Measurements from ENCODE around the gene ALDH3A1.
A peak's percentile ranks its signal among the peaks of the same experiment; 100 is the strongest.

Gene ALDH3A1

DNA sequence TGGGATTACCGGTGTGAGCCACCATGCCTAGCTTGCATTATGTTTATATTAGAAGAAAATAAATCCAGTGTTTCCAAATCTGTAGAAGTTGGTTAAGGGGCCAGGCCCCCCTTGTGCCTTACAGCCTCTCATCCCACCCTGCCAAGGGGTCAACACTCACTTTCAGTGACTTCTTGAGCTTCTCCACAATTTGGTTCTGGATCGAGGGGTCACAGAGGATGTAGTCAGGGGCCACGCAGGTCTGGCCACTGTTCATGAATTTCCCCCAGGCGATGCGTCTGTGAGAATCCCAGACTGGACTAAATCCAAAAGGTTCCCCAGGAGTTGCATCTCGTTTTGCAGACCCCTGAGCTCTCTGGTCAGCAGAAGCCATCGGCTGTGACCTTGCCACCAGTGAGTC, 7.2 kb downstream of the ALDH3A1 start:
- DNase-seq: no peak

GRCh38 chr17:19739241-19740201, 8.6 kb downstream of the ALDH3A1 start:
- DNase-seq: no peak

DNA sequence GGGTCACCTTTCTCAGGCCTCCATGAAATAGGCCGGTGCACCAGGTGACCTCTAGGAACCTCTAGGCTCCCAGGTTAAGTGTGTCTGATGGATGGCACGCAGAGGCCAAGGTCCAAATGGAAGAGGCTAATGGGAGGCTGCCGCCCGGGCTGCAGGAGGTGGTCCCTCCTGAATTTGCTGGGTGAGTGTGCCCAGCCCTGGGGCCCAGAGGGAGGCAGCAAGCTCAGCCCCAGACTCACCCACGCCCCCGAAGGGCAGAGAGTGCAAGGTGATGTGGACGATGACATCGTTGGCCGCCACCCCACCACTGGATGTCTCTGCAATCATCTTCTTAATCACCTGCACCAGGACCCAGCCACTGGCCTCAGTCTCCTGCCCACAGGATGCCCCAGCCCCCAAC, 9.3 kb downstream of the ALDH3A1 start:
- DNase-seq: no peak

DNA sequence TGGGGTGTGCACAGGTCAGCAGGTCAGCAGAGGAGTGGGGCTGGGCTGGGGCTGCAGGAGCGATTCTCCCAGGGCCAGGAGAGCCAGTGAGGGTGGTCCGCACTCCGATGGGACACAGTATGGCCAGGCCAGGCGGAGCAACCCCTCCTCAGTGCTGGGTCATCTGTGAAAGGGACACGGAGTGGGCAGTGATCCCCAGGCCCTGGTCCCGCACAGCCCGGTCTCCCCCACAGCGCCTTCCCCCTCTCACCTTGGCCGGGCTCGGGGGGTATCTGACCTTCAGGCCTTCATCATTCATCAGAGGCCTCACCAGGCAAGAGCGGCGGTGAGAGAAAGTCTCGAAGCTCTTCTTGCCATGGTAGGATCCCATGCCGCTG, 10.0 kb downstream of the ALDH3A1 start:
- DNase-seq: no peak

DNA sequence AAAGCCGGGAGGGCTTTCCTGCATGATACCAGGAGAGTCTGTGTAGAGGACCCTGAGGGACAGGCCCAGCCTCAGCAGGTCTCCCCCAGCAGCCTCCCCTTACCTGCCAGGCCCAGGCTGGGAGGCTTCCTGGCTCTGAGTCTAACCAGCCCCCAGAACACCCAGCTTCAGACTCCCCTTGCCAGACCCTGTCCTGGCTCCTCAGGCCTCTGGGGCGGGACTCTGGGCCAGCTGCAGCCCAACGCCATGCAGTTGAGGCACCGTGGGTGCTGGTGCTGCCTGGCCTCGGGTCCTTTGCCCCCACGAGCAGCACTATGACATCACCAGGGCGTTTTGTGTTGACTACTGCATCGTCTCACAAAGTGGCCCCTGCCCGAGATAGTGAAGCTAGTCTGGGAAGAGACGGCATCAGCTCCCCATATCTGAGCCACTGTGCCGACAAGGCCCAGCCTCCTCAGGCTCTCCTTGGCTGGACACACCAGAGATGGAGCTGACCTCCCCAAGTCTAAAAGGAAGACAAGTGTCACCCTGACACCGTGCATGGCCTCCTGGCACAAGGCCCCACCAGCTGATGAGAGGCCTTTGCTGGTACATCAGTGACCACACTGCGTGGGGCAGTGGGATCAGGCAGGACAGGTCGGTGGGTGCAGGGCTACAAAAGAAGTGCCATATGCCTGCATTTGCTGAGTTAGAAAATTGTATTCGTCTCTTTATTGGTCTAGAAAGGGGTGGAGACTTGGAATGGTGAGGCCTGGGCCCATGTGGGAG, 10.6 kb downstream of the ALDH3A1 start:
- no peak for DNase-seq

- no peak for DNase-seq
Observed at GRCh38 chr17:19736071-19736470, 12.0 kb downstream of the ALDH3A1 start.

DNA sequence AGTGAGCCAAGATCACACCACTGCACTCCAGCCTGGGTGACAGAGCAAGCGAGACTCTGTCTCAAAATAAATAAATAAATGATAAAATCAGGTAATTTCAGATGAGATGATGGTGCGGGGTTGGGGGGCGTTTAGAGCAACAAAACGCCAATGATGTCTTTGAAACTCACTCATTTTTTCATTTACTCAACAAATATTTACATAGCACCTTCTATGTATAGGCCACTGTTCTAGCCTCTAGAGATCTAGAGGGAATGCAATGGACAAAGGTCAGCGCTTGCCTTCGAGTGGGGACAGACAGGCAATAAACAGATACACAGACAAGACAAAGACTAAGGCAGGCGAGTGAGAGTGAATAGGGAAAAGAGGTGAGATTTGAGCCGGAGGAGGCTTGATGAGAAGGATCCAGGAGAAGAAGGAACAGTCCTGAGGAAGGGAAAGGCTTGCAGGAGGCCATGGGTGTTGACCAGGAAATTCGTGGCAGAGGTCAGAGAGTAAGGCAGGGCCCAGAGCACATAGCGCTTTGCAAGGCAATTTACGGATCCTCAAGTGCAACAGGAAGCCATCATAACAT, 14.1 kb downstream of the ALDH3A1 start:
- no peak for DNase-seq

DNA sequence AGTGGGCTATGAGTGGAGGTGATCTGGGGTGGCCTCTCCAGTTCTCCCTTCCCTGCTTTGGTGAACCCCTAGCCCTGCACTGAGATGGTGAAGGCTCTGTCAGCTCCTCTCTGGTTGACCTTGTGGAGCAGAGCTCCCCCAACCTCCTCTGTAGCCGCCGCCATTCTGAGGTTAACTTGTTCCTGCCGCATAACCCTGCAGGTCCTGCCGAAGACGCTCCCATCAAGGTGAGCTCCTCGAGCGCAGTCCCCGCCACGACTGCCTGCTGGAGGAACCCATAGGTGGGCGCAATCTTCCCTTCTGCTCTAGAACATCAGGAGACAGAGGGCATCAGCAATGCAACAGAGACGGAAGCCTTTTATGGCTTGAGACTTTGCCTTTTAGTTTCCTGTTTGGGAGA, 16.5 kb downstream of the ALDH3A1 start:
- no peak for DNase-seq

GRCh38 chr17:19730843-19731242, 17.3 kb downstream of the ALDH3A1 start:
- DNase-seq: no peak

DNA sequence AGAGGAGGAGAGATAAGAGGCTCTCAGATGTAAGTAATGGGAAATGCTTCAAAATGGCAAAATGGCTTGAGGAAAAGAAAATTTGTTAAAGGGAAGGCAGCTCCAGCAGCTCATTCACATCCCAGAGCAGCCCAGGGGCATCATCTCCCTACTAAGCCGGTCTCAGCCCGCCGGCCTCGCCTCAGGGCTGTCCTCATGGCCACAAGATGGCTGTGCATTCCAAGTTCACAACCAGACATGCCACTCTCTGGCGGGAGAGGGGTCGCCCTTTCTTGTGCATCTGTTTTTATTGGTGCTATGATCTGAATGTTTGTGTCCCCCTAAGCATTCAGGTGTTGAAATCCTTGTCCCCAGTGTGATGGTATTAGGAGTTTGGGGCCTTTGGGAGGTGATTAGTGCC, 18.2 kb downstream of the ALDH3A1 start:
- DNase-seq: no peak

DNA sequence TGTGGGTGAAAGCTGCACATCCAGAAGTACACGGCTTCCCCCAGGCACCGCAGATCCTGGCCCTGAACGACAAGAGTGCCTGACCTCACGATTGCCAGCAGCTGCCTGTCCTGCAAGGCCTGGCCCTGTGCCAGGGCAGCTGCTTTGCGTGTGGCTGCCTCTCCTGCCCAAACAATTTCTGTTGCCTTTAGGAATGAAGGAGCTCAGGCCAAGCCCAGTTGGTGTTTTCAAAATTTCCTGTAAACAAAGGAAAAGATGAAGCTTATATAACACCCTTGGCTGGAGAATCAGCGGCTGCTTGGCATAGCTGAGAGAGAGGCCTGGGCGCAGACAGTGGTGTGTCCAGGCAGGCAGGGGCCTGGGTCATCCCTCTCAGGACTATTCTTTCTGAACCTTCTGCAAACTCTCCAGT, 20.0 kb downstream of the ALDH3A1 start:
- no peak for DNase-seq

DNA sequence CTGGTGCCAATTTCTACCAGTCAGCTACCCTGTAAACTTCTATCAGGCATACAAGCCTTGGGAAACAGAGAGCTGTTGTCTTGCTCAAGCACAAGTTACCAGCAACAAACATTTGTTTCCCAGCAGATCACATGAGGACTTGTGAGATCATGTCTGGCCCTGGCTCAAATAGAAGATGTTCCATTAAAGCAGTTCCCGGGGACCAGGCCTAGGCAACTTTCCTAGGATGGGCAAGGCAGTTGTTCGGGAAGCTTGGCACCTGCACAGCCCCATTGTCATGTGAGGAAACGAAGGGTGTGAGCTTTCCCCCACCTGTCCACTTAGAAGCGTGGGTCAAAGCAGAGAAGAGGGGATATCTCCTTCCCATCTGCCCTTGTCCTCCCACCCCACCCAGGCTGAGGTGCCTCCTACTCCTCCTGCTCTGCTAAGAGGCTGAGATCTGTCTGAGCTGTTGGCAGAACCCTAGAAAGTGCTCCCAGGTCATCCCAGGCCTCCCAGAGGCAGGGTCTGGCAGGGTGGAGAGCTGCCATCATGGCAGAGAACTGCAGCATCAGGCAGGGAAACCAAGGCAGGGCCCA, 20.5 kb downstream of the ALDH3A1 start:
- no peak for DNase-seq

DNA sequence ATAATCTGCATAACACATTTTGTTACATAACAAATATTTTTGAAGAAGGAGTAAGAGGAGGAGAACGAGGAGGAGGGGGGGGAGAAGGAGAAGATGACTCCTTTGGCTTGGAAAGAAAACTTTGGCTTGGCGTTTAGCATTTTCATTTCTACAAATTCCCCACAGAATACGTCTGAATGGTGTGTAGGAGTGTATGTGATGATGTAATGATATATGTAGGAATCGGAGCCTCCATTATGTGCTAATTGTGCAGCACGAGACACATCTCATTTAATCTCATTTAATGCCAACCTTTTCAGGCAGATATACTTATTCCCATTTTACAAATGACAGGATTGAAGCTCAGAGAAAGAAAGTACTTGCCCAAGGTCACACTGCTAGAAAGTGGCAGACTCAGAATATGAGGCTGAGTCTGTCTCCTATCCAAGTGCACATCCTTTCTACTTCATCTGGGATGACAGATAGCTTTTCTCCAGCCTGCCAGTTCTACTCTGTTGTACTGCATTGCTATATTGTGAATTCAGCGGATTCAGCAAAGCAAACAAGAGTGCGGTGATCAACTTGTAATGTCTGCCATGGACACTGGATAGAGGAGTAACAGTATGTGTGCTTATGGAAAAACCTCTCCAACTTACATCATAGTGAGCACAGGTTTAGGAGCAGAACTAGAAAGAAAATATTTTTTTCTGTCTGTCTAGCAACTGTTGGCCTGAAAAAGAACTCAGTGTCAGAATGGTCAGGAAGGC, 21.3 kb downstream of the ALDH3A1 start:
- DNase-seq: no peak

GRCh38 chr17:19725486-19725885, 22.6 kb downstream of the ALDH3A1 start:
- no peak for DNase-seq

- DNase-seq: peak; percentile 44 to 45
Observed at GRCh38 chr17:19724501-19725420, 23.3 kb downstream of the ALDH3A1 start.

- DNase-seq: no peak
Observed at GRCh38 chr17:19723964-19724363, 24.1 kb downstream of the ALDH3A1 start.

- no peak for DNase-seq
Observed at GRCh38 chr17:19720631-19721426, 27.3 kb downstream of the ALDH3A1 start.

- no peak for DNase-seq
Observed at GRCh38 chr17:19720210-19720475, 28.0 kb downstream of the ALDH3A1 start.

DNA sequence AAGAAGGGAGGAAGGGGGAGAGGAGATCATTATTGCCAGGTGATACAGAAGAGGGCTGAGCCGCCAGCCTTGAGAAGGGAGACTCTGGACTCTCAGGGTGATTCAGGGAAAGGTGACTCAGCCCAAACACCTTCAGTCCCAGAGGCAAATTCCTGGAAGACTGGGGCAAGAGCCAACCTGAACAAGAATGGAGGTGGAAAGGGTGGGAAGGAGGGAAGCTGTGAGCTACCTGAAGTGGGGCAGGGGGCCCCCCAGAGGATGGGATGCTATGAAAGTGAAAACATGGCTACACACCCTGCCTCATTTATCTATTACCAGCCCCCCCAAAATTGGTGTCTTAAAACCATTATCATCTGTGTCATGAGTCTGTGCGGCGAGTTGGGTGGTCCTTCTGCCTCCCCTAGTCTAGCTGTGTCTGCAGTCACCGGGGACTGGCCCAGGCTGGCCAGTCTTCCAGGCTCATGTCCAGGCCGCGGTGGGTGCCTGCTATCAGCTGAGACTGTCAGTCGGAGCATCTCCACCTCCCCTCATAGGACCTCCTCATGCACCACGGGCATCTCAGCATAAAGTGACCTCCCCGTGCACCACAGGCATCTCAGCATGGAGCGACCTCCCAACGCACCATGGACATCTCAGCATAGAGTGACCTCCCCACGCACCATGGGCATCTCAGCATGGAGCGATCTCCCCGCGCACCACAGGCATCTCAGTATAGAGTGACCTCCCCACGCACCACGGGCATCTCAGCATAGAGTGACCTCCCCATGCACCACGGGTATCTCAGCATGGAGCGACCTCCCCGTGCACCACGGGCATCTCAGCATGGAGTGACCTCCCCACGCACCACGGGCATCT, 28.5 kb downstream of the ALDH3A1 start:
- DNase-seq: no peak
